ENCODE data around the gene FZD8. TPM values are rescaled to one million over a fixed set of nuclear protein-coding genes. Genes with fewer than 3 reads are reported as not detected.

The FZD8 gene
- total and polyA plus RNA-seq, 2 donors (not counting 1 experiment from before 2014, with no cell fraction given), result 0.76 to 1.7 TPM

DNA sequence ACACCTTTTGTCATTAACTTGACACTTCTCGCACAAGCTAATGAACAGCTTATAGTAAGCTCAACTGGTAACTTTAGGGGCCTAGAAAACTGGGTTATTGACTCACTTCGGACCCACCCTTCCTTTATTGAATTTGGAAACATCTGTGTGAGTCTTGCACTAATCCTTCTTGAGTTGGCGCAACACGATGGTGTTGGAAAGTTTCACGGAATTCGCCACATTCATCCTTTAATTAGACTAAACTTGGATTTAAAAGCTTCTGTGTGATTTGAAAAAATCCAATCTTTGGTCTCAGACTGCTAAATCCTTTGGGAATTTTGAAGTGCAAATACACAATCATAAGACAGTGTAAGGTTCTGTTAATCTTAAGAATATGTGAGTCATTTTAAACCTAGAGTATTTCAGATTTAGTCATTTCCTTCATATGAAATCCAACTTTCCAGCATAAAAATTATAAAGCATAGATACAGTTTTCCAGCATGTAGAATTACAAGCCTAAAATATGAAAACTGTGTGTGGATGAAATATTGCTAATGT lies 15.1 kb downstream of the FZD8 start:
- WGBS (ENCODE audit: insufficient coverage), result 100% methylated on average over 1 of the region's 6 CpGs

DNA sequence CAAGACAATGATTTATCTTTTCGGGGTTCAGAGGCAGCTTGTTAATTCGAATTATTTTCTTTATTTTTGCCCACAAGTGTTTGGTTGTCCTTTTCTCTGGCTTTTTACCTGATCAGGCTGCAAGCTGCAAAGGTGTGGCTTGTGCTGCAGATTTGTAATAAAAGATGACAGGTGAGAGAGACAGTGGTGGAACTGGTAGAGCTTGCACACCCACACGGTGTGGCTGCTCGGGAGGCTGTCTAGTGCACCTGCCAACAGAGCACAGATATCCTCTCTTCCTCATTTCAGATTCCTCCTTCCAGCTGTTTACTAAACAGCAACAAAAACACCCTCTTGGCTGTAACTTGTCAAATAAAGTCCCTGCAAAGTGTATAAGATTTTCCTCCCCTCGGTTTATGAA lies 27.8 kb downstream of the FZD8 start:
- TF ChIP-seq EZH2 (IDR thresholded peaks at IDR 0.05; ENCODE audit: borderline replicate concordance, insufficient read depth, low read depth, low read length, poor library complexity, severe bottlenecking), result no peak
- TF ChIP-seq, protein P1, sequence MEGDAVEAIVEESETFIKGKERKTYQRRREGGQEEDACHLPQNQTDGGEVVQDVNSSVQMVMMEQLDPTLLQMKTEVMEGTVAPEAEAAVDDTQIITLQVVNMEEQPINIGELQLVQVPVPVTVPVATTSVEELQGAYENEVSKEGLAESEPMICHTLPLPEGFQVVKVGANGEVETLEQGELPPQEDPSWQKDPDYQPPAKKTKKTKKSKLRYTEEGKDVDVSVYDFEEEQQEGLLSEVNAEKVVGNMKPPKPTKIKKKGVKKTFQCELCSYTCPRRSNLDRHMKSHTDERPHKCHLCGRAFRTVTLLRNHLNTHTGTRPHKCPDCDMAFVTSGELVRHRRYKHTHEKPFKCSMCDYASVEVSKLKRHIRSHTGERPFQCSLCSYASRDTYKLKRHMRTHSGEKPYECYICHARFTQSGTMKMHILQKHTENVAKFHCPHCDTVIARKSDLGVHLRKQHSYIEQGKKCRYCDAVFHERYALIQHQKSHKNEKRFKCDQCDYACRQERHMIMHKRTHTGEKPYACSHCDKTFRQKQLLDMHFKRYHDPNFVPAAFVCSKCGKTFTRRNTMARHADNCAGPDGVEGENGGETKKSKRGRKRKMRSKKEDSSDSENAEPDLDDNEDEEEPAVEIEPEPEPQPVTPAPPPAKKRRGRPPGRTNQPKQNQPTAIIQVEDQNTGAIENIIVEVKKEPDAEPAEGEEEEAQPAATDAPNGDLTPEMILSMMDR (IDR thresholded peaks at IDR 0.05), result no peak
- Histone ChIP-seq H3K36me3 (replicated peaks in 1 of 2; ENCODE audit: control extremely low read depth in 1 of 2, control insufficient read depth in 1 of 2, extremely low read depth in 1 of 2, insufficient read depth in 2 of 2, low read length in 1 of 2) (no peaks in the 10 kb centered on the region), H3K79me2 (ENCODE audit: control insufficient read depth, insufficient read depth, low read length) (no peaks in the 10 kb centered on the region), H4K20me1 (ENCODE audit: control insufficient read depth, insufficient read depth, low read length, poor library complexity, severe bottlenecking) (no peaks in the 10 kb centered on the region), H3K27ac (ENCODE audit: low read length in 2 of 2) (no peak overlapping the region), H3K9me3 (ENCODE audit: control extremely low read depth in 1 of 3, control insufficient read depth in 2 of 3, insufficient read depth in 1 of 3, low read length in 2 of 3) (peaks cover 0 to 10% (median 0%) of the 10 kb centered on the region in 3 donors), H2AFZ (ENCODE audit: insufficient read depth, low read depth, low read length, poor library complexity, severe bottlenecking) (no peak overlapping the region), H3K4me2 (replicated peaks; ENCODE audit: low read depth, low read length, poor library complexity, severe bottlenecking) (no peak overlapping the region), H3K27me3 (replicated peaks in 1 of 4; ENCODE audit: control extremely low read depth in 1 of 4, control insufficient read depth in 3 of 4, insufficient read depth in 4 of 4, low read length in 3 of 4) (peaks cover 0 to 24% (median 5%) of the 10 kb centered on the region in 4 experiments), H3K4me3 (ENCODE audit: control extremely low read depth in 1 of 5, extremely low read depth in 1 of 5, insufficient read depth in 1 of 5, low read depth in 2 of 5, low read length in 4 of 5) (no peak overlapping the region), H3K4me1 (ENCODE audit: control insufficient read depth in 2 of 2, insufficient read depth in 2 of 2, low read length in 2 of 2) (no peaks in the 10 kb centered on the region), H3K9ac (ENCODE audit: low read length) (no peak overlapping the region)
- CTCF ChIA-PET, result interaction anchor here (0.7 to 1.4 kb wide), 2 partner anchors 25 to 235 kb away, joined by 3 read pairs; no protein-coding TSS in a partner anchor
- POLR2A ChIA-PET, result no interaction called here
- intact Hi-C loops (cut with micrococcal nuclease), result no loop called here
- WGBS (ENCODE audit: insufficient coverage), result 68% methylated on average over 2 of the region's 5 CpGs
- Mint-ChIP-seq H3K27ac (no peak overlapping the region), H3K4me3 (no peak overlapping the region), H3K4me1 (no peaks in the 10 kb centered on the region), H3K9me3 (ENCODE audit: insufficient read depth) (peaks cover 1% of the 10 kb centered on the region), H3K27me3 (peaks cover 37% of the 10 kb centered on the region)
- ATAC-seq (ENCODE audit: low read depth) (no peak), DNase-seq (no peak)

More for the DNA sequence above, 15.1 kb downstream of the FZD8 start:
- ATAC-seq (ENCODE audit: low read depth) (no peak), DNase-seq (no peak)
- no peak overlapping the region for H3K27ac Mint-ChIP-seq
- POLR2A ChIA-PET, result no interaction called here
- TF ChIP-seq EZH2 (IDR thresholded peaks at IDR 0.05; ENCODE audit: borderline replicate concordance, insufficient read depth, low read depth, low read length, poor library complexity, severe bottlenecking), result no peak
- H3K4me1 Mint-ChIP-seq, result no peaks in the 10 kb centered on the region
- Histone ChIP-seq H3K4me3 (ENCODE audit: control extremely low read depth in 1 of 5, extremely low read depth in 1 of 5, insufficient read depth in 1 of 5, low read depth in 2 of 5, low read length in 4 of 5) (no peak overlapping the region), H3K9ac (ENCODE audit: low read length) (no peak overlapping the region), H3K4me1 (ENCODE audit: control insufficient read depth in 2 of 2, insufficient read depth in 2 of 2, low read length in 2 of 2) (no peaks in the 10 kb centered on the region), H4K20me1 (ENCODE audit: control insufficient read depth, insufficient read depth, low read length, poor library complexity, severe bottlenecking) (no peaks in the 10 kb centered on the region), H3K79me2 (ENCODE audit: control insufficient read depth, insufficient read depth, low read length) (no peaks in the 10 kb centered on the region), H3K27ac (ENCODE audit: low read length in 2 of 2) (no peak overlapping the region), H3K27me3 (replicated peaks in 1 of 4; ENCODE audit: control extremely low read depth in 1 of 4, control insufficient read depth in 3 of 4, insufficient read depth in 4 of 4, low read length in 3 of 4) (peaks cover 0 to 4% (median 2%) of the 10 kb centered on the region in 4 experiments), H2AFZ (ENCODE audit: insufficient read depth, low read depth, low read length, poor library complexity, severe bottlenecking) (no peak overlapping the region), H3K9me3 (ENCODE audit: control extremely low read depth in 1 of 3, control insufficient read depth in 2 of 3, insufficient read depth in 1 of 3, low read length in 2 of 3) (no peaks in the 10 kb centered on the region), H3K36me3 (replicated peaks in 1 of 2; ENCODE audit: control extremely low read depth in 1 of 2, control insufficient read depth in 1 of 2, extremely low read depth in 1 of 2, insufficient read depth in 2 of 2, low read length in 1 of 2) (no peaks in the 10 kb centered on the region), H3K4me2 (replicated peaks; ENCODE audit: low read depth, low read length, poor library complexity, severe bottlenecking) (no peak overlapping the region)
- no peak overlapping the region for H3K4me3 Mint-ChIP-seq
- H3K9me3 Mint-ChIP-seq (ENCODE audit: insufficient read depth), result peaks cover 2% of the 10 kb centered on the region
- intact Hi-C loops (cut with micrococcal nuclease), result no loop called here
- H3K27me3 Mint-ChIP-seq, result peaks cover 20% of the 10 kb centered on the region
- CTCF ChIA-PET, result interaction anchor here (0.7 kb wide), 1 partner anchor 419 kb away, joined by 3 read pairs; no protein-coding TSS in a partner anchor

Measured in B cell (primary cell).